UCSD-AML1 (cell line): ENCODE results near the gene SPRED1.
"Not testable (repeated sequence)": the region's sequence is repeated elsewhere in the genome, so short reads cannot be mapped to it uniquely, and the experiment has no call there.

Experiments used
- DNase-seq: peaks from one replicate; lab custom pipeline; 2025; ENCODE audit not compliant: unreplicated experiment; lab: John Stamatoyannopoulos, UW

The SPRED1 gene

DNA sequence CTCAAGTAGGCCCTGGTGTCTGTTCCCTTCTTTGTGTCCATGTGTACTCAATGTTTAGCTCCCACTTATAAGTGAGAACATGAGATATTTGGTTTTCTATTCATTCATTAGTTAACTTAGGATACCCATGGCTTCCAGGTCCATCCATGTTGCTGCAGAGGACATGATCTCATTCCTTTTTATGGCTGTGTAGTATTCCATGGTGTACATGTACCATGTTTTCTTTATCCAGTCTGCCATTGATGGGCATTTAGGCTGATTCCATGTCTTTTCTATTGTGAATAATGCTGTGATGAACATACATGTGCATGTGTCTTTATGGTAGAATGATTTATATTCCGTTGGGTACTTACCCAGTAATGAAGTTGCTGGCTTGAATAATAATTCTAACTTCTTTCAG, 24.6 kb downstream of the SPRED1 start:
- not testable (repeated sequence) for DNase-seq

DNA sequence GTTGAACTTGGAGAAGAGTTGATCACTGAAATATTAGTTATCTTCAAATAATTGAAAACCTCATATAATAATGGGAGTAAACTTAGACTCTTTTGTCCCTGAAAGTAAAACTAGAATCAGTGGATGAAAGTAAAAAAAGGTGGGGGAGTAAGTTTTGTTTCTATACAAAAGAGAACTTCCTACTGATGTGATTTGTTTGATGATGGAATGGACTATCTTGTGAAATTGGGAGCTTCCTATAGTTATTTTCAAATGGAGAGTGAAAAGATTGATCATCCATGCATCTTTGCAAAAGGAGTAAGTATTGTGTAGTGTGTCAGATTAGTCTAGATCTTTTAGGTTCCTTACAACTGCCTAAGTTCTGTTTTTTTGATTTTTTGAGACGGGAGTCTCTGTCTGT, 28.4 kb downstream of the SPRED1 start:
- no peak for DNase-seq

DNA sequence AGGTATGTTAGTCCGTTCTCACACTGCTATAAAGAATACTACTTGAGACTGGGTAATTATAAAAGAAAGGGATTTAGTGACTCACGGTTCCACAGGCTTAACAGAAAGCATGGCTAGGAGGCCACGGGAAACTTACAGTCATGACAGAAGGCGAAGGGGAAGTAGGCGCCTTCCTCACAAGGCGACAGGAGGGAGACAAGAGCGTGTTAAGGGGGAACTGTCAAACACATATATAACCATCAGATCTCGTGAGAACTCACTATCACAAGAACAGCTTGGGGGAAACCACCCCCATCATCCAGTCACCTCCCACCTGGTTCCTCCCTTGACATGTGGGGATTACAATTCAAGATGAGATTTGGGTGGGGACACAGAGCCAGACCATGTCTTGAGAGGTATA, 30.4 kb downstream of the SPRED1 start:
- no peak for DNase-seq

DNA sequence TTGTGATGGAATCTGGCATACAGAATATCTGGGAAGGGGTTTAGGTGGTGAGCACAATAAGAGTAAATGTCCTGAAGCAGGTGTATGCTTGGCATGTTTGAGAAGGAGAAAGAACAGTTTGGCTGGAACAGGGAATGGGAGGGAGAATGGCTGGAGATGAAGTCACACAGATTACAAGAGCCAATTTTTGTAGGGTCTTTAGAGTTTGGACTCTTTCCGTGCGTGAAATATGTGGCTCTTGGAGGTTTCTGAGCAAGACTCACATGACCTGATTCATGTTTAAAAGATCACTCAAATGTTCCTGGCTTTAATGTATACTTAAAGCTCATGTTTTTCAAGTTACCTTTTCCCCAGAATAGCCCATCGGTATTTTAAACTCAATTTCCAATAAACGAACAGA, 32.8 kb downstream of the SPRED1 start:
- no peak for DNase-seq

DNA sequence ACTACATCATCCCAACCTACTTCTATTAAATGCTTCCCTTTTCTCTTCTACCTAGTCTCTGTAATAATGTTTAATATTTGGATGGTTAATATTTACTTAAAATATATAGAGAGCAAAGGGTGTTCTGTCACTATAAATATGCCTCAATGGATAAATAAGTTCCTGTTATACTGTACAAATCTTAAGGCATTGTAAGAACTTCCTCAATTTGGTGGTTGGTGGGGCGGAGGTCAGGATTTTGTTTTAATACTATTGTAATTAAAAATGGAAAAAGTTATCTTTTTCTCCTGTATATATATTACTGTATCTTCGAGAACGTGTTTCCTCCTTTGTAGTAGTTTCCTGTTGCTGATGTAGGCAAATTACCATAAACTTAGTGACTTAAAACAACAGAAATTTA, 41.5 kb downstream of the SPRED1 start:
- DNase-seq, result no peak

DNA sequence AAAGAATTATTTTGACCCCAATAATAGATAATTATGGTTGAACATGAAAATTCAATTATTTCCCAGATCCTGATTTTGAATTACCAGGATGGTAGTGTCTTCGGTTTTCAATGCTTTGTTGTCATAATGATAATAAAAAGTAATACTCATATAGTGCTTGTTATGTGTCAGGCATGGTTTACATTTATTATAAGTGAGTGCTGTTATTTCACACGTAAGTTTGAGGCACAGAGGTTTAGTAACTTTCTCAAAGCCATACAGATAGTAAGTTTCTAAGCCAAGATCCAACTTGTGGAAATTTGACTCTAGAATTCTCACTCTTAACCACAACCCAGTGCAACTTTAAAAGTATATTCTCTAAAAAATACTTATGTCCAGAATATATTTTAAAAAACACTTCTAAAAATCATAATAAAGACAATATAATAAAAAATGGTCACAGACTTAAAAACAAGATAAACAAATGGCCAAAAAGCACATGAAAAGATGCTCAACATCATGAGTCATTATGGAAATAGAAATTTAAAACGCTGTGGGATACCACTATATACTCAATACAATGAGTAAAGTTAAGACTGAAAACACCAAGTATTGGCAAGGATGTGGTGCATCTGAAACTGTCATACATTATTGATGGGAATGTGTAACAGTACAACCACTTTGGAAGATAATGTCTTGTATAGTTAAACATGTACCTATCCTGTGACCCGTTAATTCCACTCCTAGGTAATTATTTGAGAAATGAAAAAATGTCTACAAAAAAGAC, 45.2 kb downstream of the SPRED1 start:
- no peak for DNase-seq

DNA sequence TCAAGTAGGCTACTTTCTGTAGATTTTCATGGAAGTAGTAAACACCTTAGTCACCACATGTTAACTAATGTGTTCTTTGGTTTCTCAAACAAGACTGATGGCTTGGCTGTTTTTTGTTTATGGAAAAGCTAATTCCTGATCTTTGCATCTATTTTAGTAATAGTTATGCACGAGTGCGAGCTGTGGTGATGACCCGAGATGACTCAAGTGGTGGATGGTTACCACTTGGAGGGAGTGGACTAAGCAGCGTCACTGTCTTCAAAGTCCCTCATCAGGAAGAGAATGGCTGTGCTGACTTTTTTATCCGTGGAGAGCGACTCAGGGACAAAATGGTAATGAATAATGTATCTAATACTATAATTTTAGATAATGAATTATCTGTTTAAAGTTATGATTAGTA, 46.6 kb downstream of the SPRED1 start:
- no peak for DNase-seq

DNA sequence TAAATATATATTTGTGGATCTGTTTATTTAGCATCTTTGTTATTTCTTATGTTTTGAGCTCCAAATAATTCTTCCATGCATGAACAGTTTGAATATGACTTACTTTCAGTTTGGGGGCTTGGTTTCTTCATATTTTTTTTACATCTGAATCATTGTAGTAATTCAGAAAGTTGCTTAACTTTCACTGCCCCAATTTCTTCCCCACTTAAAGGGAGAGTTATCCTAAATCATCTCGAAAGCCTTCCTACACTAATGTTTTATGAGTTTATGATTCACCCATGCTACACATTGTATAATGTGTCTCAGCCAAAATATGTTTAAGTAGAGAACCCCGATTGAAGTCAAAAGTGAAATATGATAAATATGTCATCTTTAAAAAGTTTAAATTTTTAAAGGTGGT, 47.8 kb downstream of the SPRED1 start:
- DNase-seq, result no peak

DNA sequence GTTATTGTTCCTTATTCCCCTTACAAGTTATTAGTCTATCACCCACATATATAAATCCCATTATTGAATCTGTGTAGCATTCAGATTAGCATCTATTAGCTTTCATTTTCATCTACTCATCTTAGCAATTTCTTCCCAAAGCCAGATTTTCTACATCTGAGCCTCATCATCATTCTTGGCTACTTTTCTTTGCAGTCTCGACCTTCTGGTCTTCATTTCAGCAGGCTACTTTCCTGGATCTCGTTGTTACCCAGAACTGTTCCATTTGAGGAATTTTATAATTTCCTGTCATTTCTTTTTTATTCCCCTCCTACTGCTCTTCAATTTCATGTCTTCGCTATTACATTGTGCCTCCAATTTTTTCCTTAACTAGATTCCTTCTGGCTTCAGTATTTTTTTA, 51.8 kb downstream of the SPRED1 start:
- DNase-seq, result no peak

DNA sequence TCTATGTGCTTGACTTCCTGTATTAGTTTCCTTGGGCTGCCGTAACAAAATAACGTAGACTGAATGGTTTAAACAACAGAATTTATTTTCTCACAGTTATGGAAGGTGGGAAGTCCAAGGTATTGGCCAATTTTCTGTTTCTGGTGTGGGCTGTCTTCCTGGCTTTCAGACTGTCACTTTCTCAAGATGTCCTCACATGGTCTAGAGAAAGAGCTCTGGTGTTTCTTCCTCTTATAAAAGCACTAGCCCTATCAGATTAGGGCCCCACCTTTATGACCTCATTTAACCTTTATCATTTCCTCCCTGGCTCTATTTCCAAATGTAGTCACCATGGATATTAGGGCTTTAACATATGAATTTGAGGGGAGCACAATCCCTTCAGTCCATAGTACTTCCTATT, 54.6 kb downstream of the SPRED1 start:
- no peak for DNase-seq

DNA sequence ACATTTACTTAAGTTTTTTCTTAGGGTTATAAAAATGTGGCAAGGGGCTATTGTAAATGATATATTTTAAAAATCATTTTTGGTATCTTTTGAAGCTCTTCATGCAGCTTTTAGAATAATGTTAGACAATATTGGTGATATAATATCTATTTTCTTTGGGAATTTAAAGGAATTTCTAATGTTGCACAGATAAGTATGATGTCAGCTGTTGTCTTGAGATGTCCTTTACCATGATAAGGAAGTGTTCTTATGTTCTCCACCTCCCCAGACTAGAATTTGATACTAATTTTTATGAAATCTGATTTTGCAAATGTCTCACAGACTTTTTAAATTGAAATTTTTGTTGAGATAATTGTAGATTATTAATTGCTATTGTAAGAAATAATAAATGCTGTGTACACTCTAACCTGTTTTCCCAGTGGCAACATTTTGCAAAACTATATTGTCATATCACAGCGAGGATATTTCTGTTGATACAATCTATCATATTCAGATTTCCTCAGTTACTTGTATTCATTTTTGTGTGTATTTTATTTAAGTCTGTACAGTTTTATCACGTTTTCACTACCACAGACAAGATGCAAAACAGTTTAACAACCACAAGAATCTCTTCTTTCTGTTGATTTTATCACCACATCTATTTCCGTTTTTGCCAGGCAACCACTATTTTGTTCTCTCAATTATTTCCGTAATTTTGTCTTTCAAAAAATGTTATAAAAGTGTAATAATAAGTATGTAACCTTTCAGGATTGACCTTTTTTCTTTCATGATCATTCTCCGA, 55.4 kb downstream of the SPRED1 start:
- DNase-seq, result no peak

DNA sequence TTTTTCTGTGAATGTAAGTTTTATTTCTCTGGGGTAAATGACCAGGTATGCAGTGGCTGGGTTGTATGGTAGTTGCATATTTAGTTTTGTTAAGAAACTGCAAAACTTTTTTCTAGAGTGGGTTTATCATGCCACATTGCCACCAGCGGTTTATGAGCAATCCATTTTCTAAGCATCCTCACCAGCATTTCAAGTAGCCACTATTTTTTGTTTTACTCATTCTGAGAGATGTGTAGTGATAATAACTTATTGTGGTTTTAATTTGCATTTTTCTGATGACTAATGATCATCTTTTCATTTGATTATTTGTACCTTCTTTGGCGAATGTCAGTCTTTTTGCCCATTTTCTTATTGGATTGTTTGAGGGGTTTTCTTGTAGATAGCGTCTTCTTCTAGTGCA, 56.2 kb downstream of the SPRED1 start:
- no peak for DNase-seq

DNA sequence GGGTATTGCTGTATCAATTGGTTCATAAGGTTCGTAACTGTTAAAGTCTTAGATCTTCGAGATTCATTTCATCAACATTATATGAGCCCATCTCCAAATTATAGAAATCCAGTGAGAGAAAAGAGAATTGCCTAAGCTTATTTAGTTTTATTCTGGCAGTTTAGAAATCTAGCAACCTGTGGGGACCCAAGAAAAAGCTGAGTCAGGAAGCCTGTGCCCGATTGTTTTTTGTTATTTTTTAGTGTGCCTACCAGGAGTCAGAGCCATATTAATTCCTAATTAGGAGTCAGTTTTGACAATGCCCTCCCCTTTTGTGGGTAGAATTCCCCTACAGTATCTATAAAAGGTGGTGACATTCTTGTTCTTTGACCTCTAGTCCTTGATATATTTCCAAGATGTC, 59.6 kb downstream of the SPRED1 start:
- no peak for DNase-seq

DNA sequence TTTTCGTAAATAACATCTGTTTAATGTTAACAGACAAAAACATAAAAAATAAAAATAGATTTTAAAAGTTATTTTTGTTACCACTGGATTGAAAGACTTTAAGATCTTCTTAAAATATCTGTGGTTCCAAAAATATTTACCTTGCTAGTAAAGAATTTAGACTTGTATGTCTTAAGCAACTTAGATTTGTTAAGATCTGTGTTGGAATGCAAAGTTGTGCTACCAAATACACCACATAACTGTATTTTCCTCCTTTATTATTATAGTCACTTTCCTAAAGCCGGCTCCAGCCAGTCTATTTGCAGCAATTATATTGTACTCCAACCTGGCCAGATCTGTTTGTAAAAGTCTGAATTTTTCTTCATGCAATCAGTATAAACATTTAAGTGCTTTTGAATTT, 63.7 kb downstream of the SPRED1 start:
- DNase-seq, result no peak

DNA sequence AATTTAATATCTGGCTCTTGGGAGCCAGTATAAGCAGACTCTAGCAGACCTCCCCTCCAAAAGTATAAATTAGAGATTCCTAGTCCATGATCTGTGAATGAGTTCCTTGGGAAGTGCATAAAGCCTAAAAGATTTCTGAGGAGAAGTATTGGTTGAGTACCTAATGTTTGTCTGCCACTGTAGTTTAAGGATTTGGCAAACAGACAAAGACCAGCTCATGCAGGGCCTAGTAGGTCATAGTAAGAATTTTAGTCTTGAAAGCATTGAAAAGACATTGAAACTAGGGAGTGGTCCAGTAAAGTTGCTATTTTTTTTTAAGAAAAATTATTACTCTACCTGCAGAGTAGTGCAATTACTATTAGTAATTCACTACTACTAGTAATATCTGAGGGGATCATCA, 67.5 kb downstream of the SPRED1 start:
- no peak for DNase-seq

DNA sequence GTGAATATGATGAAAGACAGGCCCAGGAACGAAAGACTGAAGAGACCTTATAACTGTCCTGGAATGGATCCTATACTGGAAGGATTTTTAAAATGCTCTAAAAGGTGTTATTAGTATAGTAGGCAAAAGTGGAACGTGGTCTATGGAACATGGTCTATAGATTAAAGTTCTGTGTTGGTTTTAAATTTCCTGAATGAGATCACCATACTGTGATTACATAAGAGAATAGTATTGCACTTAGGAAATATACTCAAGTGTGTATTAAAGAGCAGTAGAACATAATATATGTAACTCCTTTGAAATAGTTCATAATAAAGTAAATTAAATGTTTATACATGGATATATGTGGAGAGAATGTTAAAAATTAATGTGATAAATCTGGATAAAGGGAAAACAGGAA, 68.2 kb downstream of the SPRED1 start:
- DNase-seq, result no peak

DNA sequence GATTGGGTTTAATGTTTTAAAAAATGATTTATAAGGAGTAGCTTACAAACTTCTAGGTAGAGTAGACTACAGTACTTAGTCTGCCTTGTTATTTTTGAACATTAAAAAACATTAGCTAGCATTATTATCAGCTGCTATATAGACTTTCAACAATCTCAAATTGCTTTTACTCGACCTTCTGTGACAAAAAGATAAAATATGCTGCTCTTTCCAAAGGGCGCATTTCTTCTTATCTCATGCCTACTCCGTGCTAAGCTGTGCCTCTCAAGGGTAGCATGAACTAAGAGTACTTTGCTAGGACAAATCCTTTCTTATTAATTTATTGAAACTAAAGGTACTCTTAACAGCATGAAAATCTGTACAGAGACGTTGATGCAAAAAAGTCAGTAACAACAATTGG, 71.3 kb downstream of the SPRED1 start:
- no peak for DNase-seq

DNA sequence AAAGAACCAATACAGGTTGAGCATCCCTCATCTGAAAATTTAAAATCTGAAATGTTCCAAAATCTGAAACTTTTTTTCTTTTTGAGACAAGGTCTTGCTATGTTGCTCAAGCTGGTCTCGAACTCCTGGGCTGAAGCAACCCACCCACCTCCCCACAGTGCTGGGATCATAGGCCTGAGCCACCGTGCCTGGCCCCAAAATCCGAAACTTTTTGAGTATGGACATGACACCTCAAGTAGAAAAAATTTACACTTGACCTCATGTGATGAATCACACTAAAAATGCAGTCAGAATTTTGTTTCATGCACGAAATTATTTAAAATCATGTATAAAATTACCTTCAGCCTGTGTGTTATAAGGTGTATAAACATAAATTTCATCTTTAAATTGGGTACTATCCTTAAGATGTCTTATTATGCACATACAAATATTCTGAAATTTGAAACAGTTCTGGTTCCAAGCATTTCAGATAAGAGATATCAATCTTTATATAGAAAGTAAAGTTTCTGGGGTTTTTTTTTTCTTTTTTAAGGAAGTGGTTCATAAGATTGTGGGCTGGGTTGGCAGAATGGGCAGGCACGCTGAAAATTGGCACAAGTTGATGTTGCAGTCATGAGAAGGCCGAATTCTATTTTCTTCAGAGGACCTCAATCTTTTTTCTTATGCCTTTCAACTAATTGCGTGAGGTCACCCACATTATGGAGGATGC, 72.5 kb downstream of the SPRED1 start:
- peak; percentile 7 for DNase-seq

DNA sequence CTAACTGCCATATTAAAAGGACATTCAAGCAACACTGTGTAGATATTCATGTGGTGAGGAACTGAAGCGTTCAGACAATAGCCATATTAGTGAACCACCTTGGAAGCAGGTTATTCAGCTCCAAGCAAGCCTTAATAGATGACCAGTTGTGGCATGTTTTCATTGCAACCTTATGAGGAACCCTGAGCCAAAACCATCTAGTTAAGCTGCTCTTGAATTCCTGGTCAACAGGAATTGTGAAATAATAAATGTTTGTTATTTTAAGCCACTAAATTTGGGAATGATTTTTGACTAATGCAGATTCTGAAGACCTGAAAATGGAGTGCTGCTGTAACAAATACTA, 73.0 kb downstream of the SPRED1 start:
- no peak for DNase-seq

DNA sequence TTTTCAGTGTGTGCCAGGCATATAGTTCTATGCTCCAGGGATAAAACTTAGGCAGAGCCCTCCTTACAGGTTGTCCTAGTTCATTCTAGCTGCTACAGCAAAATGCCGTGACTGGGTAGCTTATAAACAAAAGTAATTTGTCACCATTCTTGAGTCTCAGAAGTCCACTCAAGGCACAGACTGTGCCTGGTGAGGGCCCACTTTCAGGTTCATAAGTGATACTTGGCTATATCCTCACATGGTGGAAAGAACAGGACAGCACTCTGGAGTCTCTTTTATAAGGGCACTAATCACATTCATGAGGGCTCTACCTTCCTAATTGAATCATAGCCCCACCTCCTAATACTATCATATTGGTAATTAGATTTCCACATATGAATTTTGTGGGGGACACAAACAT, 80.1 kb downstream of the SPRED1 start:
- DNase-seq, result no peak

DNA sequence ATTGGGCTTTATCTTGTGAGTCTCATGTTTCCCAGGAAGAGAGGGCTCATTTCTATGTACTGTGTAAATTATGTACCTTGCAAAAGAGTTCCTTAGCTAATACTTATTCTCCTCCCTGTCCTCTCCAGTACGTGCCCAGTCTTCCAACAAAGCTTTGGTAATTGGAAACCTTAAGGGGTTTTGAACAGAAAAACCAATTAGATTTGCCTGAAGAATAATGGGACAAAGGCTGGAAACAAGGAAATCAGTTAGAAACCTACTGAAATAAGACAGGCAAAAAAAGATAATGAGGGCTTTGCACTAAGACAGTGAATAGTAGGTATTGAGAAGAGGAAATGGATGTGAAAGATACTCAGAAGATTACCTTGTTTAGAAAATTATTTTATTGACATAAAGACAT, 82.5 kb downstream of the SPRED1 start:
- DNase-seq, result no peak

DNA sequence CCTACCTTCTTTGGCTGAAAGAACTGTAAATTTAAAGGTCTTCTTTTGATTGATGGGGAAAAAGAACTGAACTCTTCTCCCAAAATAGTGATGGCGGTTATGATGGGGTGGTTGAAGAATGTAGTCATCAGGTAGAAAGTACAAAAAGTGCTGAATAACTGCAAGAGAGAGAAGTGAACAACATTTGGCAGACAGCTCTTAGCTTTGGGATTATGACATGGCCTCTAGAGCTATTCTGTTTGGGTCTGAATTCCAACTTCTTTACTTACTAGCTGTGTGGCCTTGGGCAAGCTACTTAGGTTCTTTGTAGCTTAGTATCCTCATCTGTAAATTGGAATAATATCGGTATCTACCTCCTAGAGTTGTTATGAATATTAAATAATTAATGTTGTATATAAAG, 91.7 kb downstream of the SPRED1 start:
- no peak for DNase-seq
